IPS-18a (cell line): ENCODE measurements around the gene OPN5.

Experiments
- H3K27ac ChIP-seq: one replicate; pipeline ENCODE4 v1.5.1; 2013; ENCODE audit warnings: low read length
- H3K27me3 ChIP-seq: one replicate; pipeline ENCODE4 v1.6.1; 2013; ENCODE audit warnings: mild to moderate bottlenecking, low read length; ENCODE audit not compliant: control insufficient read depth, insufficient read depth
- H3K36me3 ChIP-seq: one replicate; pipeline ENCODE4 v1.6.1; 2013; ENCODE audit warnings: low read depth, low read length; ENCODE audit not compliant: control insufficient read depth
- H3K4me1 ChIP-seq: one replicate; pipeline ENCODE4 v1.6.1; 2013; ENCODE audit warnings: low read depth, low read length; ENCODE audit not compliant: control insufficient read depth
- H3K4me3 ChIP-seq: one replicate; pipeline ENCODE4 v1.5.1; 2013; ENCODE audit warnings: low read length
- H3K9ac ChIP-seq: one replicate; pipeline ENCODE4 v1.6.1; 2013; ENCODE audit warnings: mild to moderate bottlenecking, low read length, moderate library complexity
- H3K9me3 ChIP-seq: one replicate; pipeline ENCODE4 v1.6.1; 2013; ENCODE audit warnings: low read depth, low read length; ENCODE audit not compliant: control insufficient read depth

The OPN5 gene

GRCh38 chr6:47792216-47792733 lies 10.4 kb downstream of the OPN5 start:
- peaks cover 8% of the 10 kb centered on the region for H3K4me1 ChIP-seq
- H3K9me3 ChIP-seq: no peaks in the 10 kb centered on the region
- H3K27ac ChIP-seq: no peak overlapping the region
- no peaks in the 10 kb centered on the region for H3K36me3 ChIP-seq
- H3K9ac ChIP-seq: no peak overlapping the region
- no peak overlapping the region for H3K4me3 ChIP-seq
- peaks cover 42% of the 10 kb centered on the region for H3K27me3 ChIP-seq

GRCh38 chr6:47794577-47795135 lies 12.8 kb downstream of the OPN5 start:
- Histone ChIP-seq H3K9ac (no peak overlapping the region), H3K27me3 (peaks cover 23% of the 10 kb centered on the region), H3K4me3 (no peak overlapping the region), H3K9me3 (no peaks in the 10 kb centered on the region), H3K36me3 (no peaks in the 10 kb centered on the region), H3K27ac (no peak overlapping the region), H3K4me1 (peaks cover 5% of the 10 kb centered on the region)

GRCh38 chr6:47801984-47802383 lies 20.2 kb downstream of the OPN5 start:
- Histone ChIP-seq H3K9me3 (no peaks in the 10 kb centered on the region), H3K4me1 (no peaks in the 10 kb centered on the region), H3K4me3 (no peak overlapping the region), H3K27ac (no peak overlapping the region), H3K27me3 (no peaks in the 10 kb centered on the region), H3K36me3 (no peaks in the 10 kb centered on the region), H3K9ac (no peak overlapping the region)

- Histone ChIP-seq H3K9me3 (no peaks in the 10 kb centered on the region), H3K4me3 (no peak overlapping the region), H3K9ac (no peak overlapping the region)
These were observed 23.0 kb downstream of the OPN5 start for GRCh38 chr6:47804821-47805220.

GRCh38 chr6:47809873-47810272 lies 28.0 kb downstream of the OPN5 start:
- H3K27me3 ChIP-seq: no peaks in the 10 kb centered on the region
- no peak overlapping the region for H3K4me3 ChIP-seq
- no peaks in the 10 kb centered on the region for H3K4me1 ChIP-seq
- H3K27ac ChIP-seq: no peak overlapping the region
- H3K9me3 ChIP-seq: no peaks in the 10 kb centered on the region
- no peak overlapping the region for H3K9ac ChIP-seq
- H3K36me3 ChIP-seq: no peaks in the 10 kb centered on the region

More at GRCh38 chr6:47804821-47805220, 23.0 kb downstream of the OPN5 start:
- no peaks in the 10 kb centered on the region for H3K36me3 ChIP-seq
- no peak overlapping the region for H3K27ac ChIP-seq
- H3K4me1 ChIP-seq: no peaks in the 10 kb centered on the region
- no peaks in the 10 kb centered on the region for H3K27me3 ChIP-seq

- Histone ChIP-seq H3K27me3 (no peaks in the 10 kb centered on the region), H3K4me1 (no peaks in the 10 kb centered on the region), H3K27ac (no peak overlapping the region), H3K36me3 (no peaks in the 10 kb centered on the region), H3K4me3 (no peak overlapping the region), H3K9me3 (no peaks in the 10 kb centered on the region), H3K9ac (no peak overlapping the region)
These were observed 29.1 kb downstream of the OPN5 start for GRCh38 chr6:47810885-47811284.

GRCh38 chr6:47811443-47811842 lies 29.6 kb downstream of the OPN5 start:
- no peak overlapping the region for H3K4me3 ChIP-seq
- H3K4me1 ChIP-seq: no peaks in the 10 kb centered on the region
- no peaks in the 10 kb centered on the region for H3K36me3 ChIP-seq
- H3K9ac ChIP-seq: no peak overlapping the region
- no peaks in the 10 kb centered on the region for H3K27me3 ChIP-seq
- H3K27ac ChIP-seq: no peak overlapping the region
- no peaks in the 10 kb centered on the region for H3K9me3 ChIP-seq

- H3K36me3 ChIP-seq: no peaks in the 10 kb centered on the region
- H3K9ac ChIP-seq: no peak overlapping the region
- no peak overlapping the region for H3K4me3 ChIP-seq
- no peaks in the 10 kb centered on the region for H3K4me1 ChIP-seq
- H3K27ac ChIP-seq: no peak overlapping the region
- H3K27me3 ChIP-seq: no peaks in the 10 kb centered on the region
- H3K9me3 ChIP-seq: no peaks in the 10 kb centered on the region
These were observed 35.9 kb downstream of the OPN5 start for GRCh38 chr6:47817749-47818148.

- Histone ChIP-seq H3K4me3 (no peak overlapping the region), H3K36me3 (no peaks in the 10 kb centered on the region), H3K27me3 (no peaks in the 10 kb centered on the region), H3K4me1 (no peaks in the 10 kb centered on the region), H3K9ac (no peak overlapping the region), H3K27ac (no peak overlapping the region), H3K9me3 (no peaks in the 10 kb centered on the region)
These were observed 37.6 kb downstream of the OPN5 start for GRCh38 chr6:47819461-47819860.

GRCh38 chr6:47822856-47823554 lies 41.2 kb downstream of the OPN5 start:
- Histone ChIP-seq H3K4me1 (no peaks in the 10 kb centered on the region), H3K9ac (no peak overlapping the region), H3K9me3 (no peaks in the 10 kb centered on the region), H3K27me3 (no peaks in the 10 kb centered on the region), H3K4me3 (no peak overlapping the region), H3K36me3 (no peaks in the 10 kb centered on the region), H3K27ac (no peak overlapping the region)

- H3K36me3 ChIP-seq: no peaks in the 10 kb centered on the region
These were observed 50.7 kb downstream of the OPN5 start for GRCh38 chr6:47832386-47833100.

More at GRCh38 chr6:47832386-47833100, 50.7 kb downstream of the OPN5 start:
- Histone ChIP-seq H3K27ac (no peak overlapping the region), H3K9ac (no peak overlapping the region), H3K4me3 (no peak overlapping the region), H3K4me1 (no peaks in the 10 kb centered on the region), H3K27me3 (no peaks in the 10 kb centered on the region), H3K9me3 (no peaks in the 10 kb centered on the region)
